GM12878 (cell line): ENCODE data around the gene BPIFB4. TPM values are rescaled to one million over a fixed set of nuclear protein-coding genes. Genes with fewer than 3 reads are reported as not detected.

Experiments
- ATAC-seq: fragments of 200-7000 bp; cut with Tn5 transposase; 3 replicates; pipeline ENCODE4 v1.9.1; 2020; ENCODE audit warnings: mild to moderate bottlenecking, moderate library complexity
- BruUV-seq: library from RNA; stranded (reverse); fragments of 400-500 nt; replicated peaks from 2 replicates; lab custom pipeline; 2021; lab: Mats Ljungman, UMichigan
- CTCF ChIA-PET: fragments of 300-600 bp; sonication (Branson Sonifier 250); formaldehyde crosslinking; extraction: SDS; loops from one replicate; lab custom pipeline; 2021; ENCODE audit warnings: inconsistent platforms; lab: Yijun Ruan, JAX
- POLR2A ChIA-PET: fragments of 350-600 bp; formaldehyde crosslinking; extraction: SDS; loops from one replicate; lab custom pipeline; 2021; ENCODE audit warnings: inconsistent platforms; lab: Charles Lee
- RAD21 ChIA-PET: fragments of 300-600 bp; sonication (Branson Sonifier 250); formaldehyde crosslinking; loops from one replicate; lab custom pipeline; 2023; ENCODE audit warnings: antibody characterized with exemption; ENCODE audit not compliant: unreplicated experiment; lab: Charles Lee
- SMC1A ChIA-PET: fragments of 300-600 bp; sonication (Branson Sonifier 250); formaldehyde crosslinking; loops from one replicate; lab custom pipeline; 2023; ENCODE audit not compliant: unreplicated experiment, uncharacterized antibody; lab: Charles Lee
- DNase-seq: peaks from one replicate; pipeline ENCODE4 v3.0.0-alpha.2; 2011; ENCODE audit warnings: low read depth, low spot score
- FAIRE-seq: peaks from 3 replicates; lab custom pipeline; 2011; peaks lifted over from hg19 to GRCh38; lab: Jason Lieb, UNC
- H2AFZ ChIP-seq: 2 replicates; pipeline ENCODE4 v1.6.0; 2011; ENCODE audit warnings: low read depth, low read length, control low read depth; ENCODE audit not compliant: control insufficient read depth
- H3K27ac ChIP-seq: 2 replicates; pipeline ENCODE4 v1.5.1; 2011; ENCODE audit warnings: control low read depth; ENCODE audit not compliant: control insufficient read depth, insufficient read depth
- H3K27me3 ChIP-seq, 2 experiments: replicated peaks in 1 of 2; 2 replicates each; pipeline versions ENCODE4 v1.6.0 to v1.6.1; 2011; ENCODE audit warnings: low read length in 1 of 2; ENCODE audit not compliant: control insufficient read depth in 2 of 2, insufficient read depth in 2 of 2
- H3K36me3 ChIP-seq, 2 experiments: 2 replicates each; pipeline ENCODE4 v1.5.1; 2011; ENCODE audit warnings: low read length in 1 of 2; ENCODE audit not compliant: control insufficient read depth in 2 of 2, insufficient read depth in 2 of 2
- H3K4me1 ChIP-seq: 2 replicates; pipeline ENCODE4 v1.6.1; 2011; ENCODE audit warnings: mild to moderate bottlenecking, low read length, moderate library complexity, mixed read lengths; ENCODE audit not compliant: control insufficient read depth, insufficient read depth
- H3K4me2 ChIP-seq: 2 replicates; pipeline ENCODE4 v1.6.0; 2011; ENCODE audit warnings: control low read depth; ENCODE audit not compliant: control insufficient read depth, insufficient read depth
- H3K4me3 ChIP-seq: fragments of 200-600 bp; sonication (generic); 2 replicates; pipeline ENCODE4 v1.5.1; 2016
- H3K79me2 ChIP-seq: 2 replicates; pipeline ENCODE4 v1.6.0; 2011; ENCODE audit warnings: low read length; ENCODE audit not compliant: control insufficient read depth, insufficient read depth
- H3K9ac ChIP-seq: 2 replicates; pipeline ENCODE4 v1.8.0; 2011; ENCODE audit warnings: low read length, control low read depth, mixed read lengths; ENCODE audit not compliant: control insufficient read depth, insufficient read depth
- H3K9me3 ChIP-seq: replicated peaks from 3 replicates; pipeline ENCODE4 v1.5.1; 2011; ENCODE audit warnings: mild to moderate bottlenecking, low read length; ENCODE audit not compliant: control insufficient read depth, insufficient read depth
- H4K20me1 ChIP-seq: 2 replicates; pipeline ENCODE4 v1.6.0; 2011; ENCODE audit not compliant: control insufficient read depth, insufficient read depth
- BCLAF1 ChIP-seq: fragments of 450-650 bp; IDR thresholded peaks from 2 replicates; pipeline ENCODE4 v1.6.1; 2017; ENCODE audit warnings: antibody characterized with exemption, mild to moderate bottlenecking, moderate library complexity
- EP300 ChIP-seq, 2 experiments: fragments of 150-350 bp in 1 of 2; IDR thresholded peaks; 2 replicates each; pipeline ENCODE4 v1.6.1; 2011 to 2012; ENCODE audit warnings: low read depth in 2 of 2, low read length in 2 of 2, borderline replicate concordance in 1 of 2, improper control_type of control experiment in 1 of 2, inconsistent platforms in 1 of 2; ENCODE audit not compliant: control insufficient read depth in 1 of 2
- HDAC2 ChIP-seq: fragments of 200-600 bp; sonication (generic); IDR thresholded peaks from 2 replicates; pipeline ENCODE4 v1.6.1; 2017
- KLF5 ChIP-seq: fragments of 450-650 bp; IDR thresholded peaks from 2 replicates; pipeline ENCODE4 v1.6.1; 2014; ENCODE audit warnings: mild to moderate bottlenecking; ENCODE audit not compliant: partially characterized antibody
- MAX ChIP-seq: IDR thresholded peaks from 2 replicates; pipeline ENCODE4 v1.6.1; 2012; ENCODE audit warnings: low read depth, low read length, improper control_type of control experiment
- SMC3 ChIP-seq: IDR thresholded peaks from 2 replicates; pipeline ENCODE4 v1.6.1; 2011; ENCODE audit warnings: low read length, improper control_type of control experiment, borderline replicate concordance
- SREBF2 ChIP-seq: IDR thresholded peaks from 2 replicates; pipeline ENCODE4 v1.6.1; 2012; ENCODE audit warnings: mild to moderate bottlenecking, low read length
- WGBS: methylation state at CpG from one replicate; pipeline ENCODE4 v1.1.6; 2016; ENCODE audit warnings: low lambda C conversion rate; ENCODE audit not compliant: insufficient replicate concordance, insufficient coverage; ENCODE audit errors: missing lambda C conversion rate; 5-methylcytosine and 5-hydroxymethylcytosine counted together
- in situ Hi-C: fragments of 300-500 bp; cut with MboI; formaldehyde crosslinking; loops from 9 replicates; pipeline ENCODE4 v1.14.3; 2018; ENCODE audit warnings: mixed read lengths
- intact Hi-C: fragments of 100-400 bp; cut with micrococcal nuclease; formaldehyde crosslinking; loops from one replicate; pipeline ENCODE4 v1.14.2; 2022; ENCODE audit not compliant: unreplicated experiment
- polyA plus RNA-seq, 11 experiments: library from polyadenylated mRNA; depleted of rRNA in 4 of 11; unstranded in 6 of 11; stranded (reverse) in 5 of 11; fragments of >200 nt; fragmentation: Nextera tagmentation in 4 of 11; fragmentation: Illumina TruSeq in 1 of 11; extraction: Ambion mirVana in 4 of 11; extraction: Trizol in 1 of 11; gene quantifications; 1 replicate in 1 of 11; 2 replicates in 10 of 11; pipeline versions ENCODE4 v1.2.1 to v1.2.3, GENCODE V29; 2011 to 2016; ENCODE audit warnings: inconsistent platforms in 2 of 11, missing spikeins in 2 of 11, low read depth in 1 of 11
- total RNA-seq, 4 experiments: library from RNA; depleted of rRNA in 3 of 4; stranded (reverse); fragments of >200 nt in 3 of 4; fragmentation: Illumina TruSeq in 1 of 4; extraction: Trizol in 1 of 4; gene quantifications; 2 replicates each; pipeline versions ENCODE4 v1.2.1 to v1.2.3, GENCODE V29; 2013 to 2021

BPIFB4 gene
- total and polyA plus RNA-seq, 10 of the 15 experiments (the other 5 are each of a cell fraction or from before 2014, with no cell fraction given) = 0.12 TPM; not detected in 9

- TF ChIP-seq EP300 (IDR thresholded peaks at IDR 0.05; ENCODE audit: borderline replicate concordance in 1 of 2, control insufficient read depth in 1 of 2, low read depth in 2 of 2, low read length in 2 of 2) (no peak), BCLAF1 (no peak), KLF5 (no peak), HDAC2 (no peak), MAX (no peak), SMC3 (no peak), SREBF2 (no peak)
- TF ChIP-seq, all 136 proteins: peak for 0
- Histone ChIP-seq H3K4me3 (no peak overlapping the region), H3K9ac (no peak overlapping the region), H3K27ac (no peak overlapping the region), H3K36me3 (no peaks in the 10 kb centered on the region), H3K79me2 (no peaks in the 10 kb centered on the region), H3K27me3 (no peaks in the 10 kb centered on the region; a peak in 1 of 4 replicates), H3K9me3 (no peaks in the 10 kb centered on the region), H4K20me1 (no peaks in the 10 kb centered on the region), H3K4me2 (no peak overlapping the region), H2AFZ (no peak overlapping the region), H3K4me1 (no peaks in the 10 kb centered on the region)
- WGBS = 32% methylated on average over 3 of the region's 3 CpGs
- SMC1A ChIA-PET = no interaction called here
- FAIRE-seq (no peak), ATAC-seq (no peak), DNase-seq (no peak)
- no TSS peak for BruUV-seq
- in situ Hi-C loops (no loop called here), intact Hi-C loops (no loop called here)
- RAD21 ChIA-PET = no interaction called here
- CTCF ChIA-PET = interaction anchor here (0.7 to 1.3 kb wide), 2 partner anchors 16 to 190 kb away, joined by 3 read pairs; no protein-coding TSS in a partner anchor
- POLR2A ChIA-PET = no interaction called here
Measured at GRCh38 chr20:33091693-33092092, 12.2 kb downstream of the BPIFB4 start.
